ENCODE results near the gene BCL6B.

BCL6B gene

DNA sequence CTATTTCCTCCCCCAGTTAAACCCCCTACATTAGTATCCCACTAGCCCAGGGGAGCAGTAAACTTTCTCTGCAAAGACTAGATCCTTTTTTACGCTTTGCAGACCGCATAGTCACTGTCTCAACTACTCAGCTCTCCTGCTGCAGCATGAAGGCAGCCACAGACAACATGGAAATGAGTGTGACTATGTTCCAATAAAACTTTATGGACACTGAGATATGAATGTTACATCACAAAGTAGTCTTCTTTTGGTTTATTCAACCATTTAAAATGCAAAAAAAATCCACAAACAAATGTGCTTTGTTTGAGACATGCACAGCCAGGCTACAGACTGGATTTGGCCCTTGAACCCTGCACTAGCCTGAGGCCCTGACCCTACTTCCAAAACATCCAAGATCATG lies 12.3 kb upstream of the BCL6B start:
- peak overlapping the region in 1 of 2 donors; percentile 89 for H3K9ac ChIP-seq (ENCODE audit: low read depth in 1 of 2, low read length in 2 of 2)

DNA sequence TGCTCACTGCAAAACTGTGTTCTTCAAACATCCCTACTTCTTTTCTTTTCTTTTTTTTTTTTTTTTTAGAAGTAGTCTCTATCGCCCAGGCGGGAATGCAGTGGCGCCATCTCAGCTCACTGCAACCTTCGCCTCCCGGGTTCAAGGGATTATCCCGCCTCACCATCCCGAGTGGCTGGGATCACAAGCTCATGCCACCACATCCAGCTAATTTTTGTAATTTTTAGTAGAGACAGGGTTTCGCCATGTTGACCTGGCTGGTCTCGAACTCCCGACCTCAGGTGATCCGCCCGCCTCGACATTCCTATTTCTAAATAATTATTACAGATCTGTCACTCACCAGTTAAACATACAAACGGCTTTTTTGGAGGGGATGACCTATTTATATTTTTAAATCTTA lies 11.4 kb upstream of the BCL6B start:
- Histone ChIP-seq H3K36me3 (ENCODE audit: control insufficient read depth in 1 of 2, insufficient read depth in 2 of 2, low read length in 2 of 2) (peaks cover 0 to 4% of the 10 kb centered on the region in 2 donors), H3K4me1 (ENCODE audit: control insufficient read depth in 1 of 2, insufficient read depth in 2 of 2, low read length in 2 of 2) (peaks cover 30 to 39% of the 10 kb centered on the region in 2 donors), H3K27ac (ENCODE audit: low read depth, low read length) (no peak overlapping the region), H3K27me3 (ENCODE audit: control insufficient read depth in 1 of 2, insufficient read depth in 2 of 2, low read length in 2 of 2) (no peaks in the 10 kb centered on the region), H3K4me3 (ENCODE audit: low read depth in 1 of 2, low read length in 2 of 2) (peak overlapping the region; percentile 71 to 98), H3K9me3 (ENCODE audit: control insufficient read depth in 1 of 2, low read length in 2 of 2) (no peaks in the 10 kb centered on the region), H3K9ac (ENCODE audit: low read depth in 1 of 2, low read length in 2 of 2) (peak overlapping the region; percentile 79 to 89)

More for the DNA sequence above, 12.3 kb upstream of the BCL6B start:
- Histone ChIP-seq H3K4me3 (ENCODE audit: low read depth in 1 of 2, low read length in 2 of 2) (peak overlapping the region; percentile 71 to 98), H3K36me3 (ENCODE audit: control insufficient read depth in 1 of 2, insufficient read depth in 2 of 2, low read length in 2 of 2) (peaks cover 0 to 8% of the 10 kb centered on the region in 2 donors), H3K9me3 (ENCODE audit: control insufficient read depth in 1 of 2, low read length in 2 of 2) (no peaks in the 10 kb centered on the region), H3K27ac (ENCODE audit: low read depth, low read length) (no peak overlapping the region), H3K27me3 (ENCODE audit: control insufficient read depth in 1 of 2, insufficient read depth in 2 of 2, low read length in 2 of 2) (no peaks in the 10 kb centered on the region), H3K4me1 (ENCODE audit: control insufficient read depth in 1 of 2, insufficient read depth in 2 of 2, low read length in 2 of 2) (peaks cover 22 to 35% of the 10 kb centered on the region in 2 donors)

DNA sequence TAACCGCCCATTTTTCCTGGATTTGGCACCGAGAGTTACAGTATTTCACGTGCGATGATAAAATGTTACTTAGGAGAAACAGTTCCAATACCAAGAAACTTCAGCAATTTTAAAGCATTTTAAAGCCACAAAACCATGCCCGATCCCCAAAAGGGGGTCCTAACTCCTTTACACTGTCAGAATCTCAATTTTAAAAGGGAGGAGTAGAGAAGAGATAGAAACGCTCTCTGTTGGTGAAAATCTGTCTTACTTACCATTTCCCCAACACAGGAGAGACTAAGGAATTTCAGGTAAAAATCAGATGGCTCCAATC lies 11.0 kb upstream of the BCL6B start:
- Histone ChIP-seq H3K27ac (ENCODE audit: low read depth, low read length) (peak overlapping the region; percentile 97), H3K9me3 (ENCODE audit: control insufficient read depth in 1 of 2, low read length in 2 of 2) (no peaks in the 10 kb centered on the region), H3K4me3 (ENCODE audit: low read depth in 1 of 2, low read length in 2 of 2) (peak overlapping the region; percentile 71 to 98), H3K36me3 (ENCODE audit: control insufficient read depth in 1 of 2, insufficient read depth in 2 of 2, low read length in 2 of 2) (peaks cover 0 to 4% of the 10 kb centered on the region in 2 donors), H3K27me3 (ENCODE audit: control insufficient read depth in 1 of 2, insufficient read depth in 2 of 2, low read length in 2 of 2) (no peaks in the 10 kb centered on the region), H3K4me1 (ENCODE audit: control insufficient read depth in 1 of 2, insufficient read depth in 2 of 2, low read length in 2 of 2) (peaks cover 30 to 44% of the 10 kb centered on the region in 2 donors), H3K9ac (ENCODE audit: low read depth in 1 of 2, low read length in 2 of 2) (peak overlapping the region; percentile 79 to 89)

DNA sequence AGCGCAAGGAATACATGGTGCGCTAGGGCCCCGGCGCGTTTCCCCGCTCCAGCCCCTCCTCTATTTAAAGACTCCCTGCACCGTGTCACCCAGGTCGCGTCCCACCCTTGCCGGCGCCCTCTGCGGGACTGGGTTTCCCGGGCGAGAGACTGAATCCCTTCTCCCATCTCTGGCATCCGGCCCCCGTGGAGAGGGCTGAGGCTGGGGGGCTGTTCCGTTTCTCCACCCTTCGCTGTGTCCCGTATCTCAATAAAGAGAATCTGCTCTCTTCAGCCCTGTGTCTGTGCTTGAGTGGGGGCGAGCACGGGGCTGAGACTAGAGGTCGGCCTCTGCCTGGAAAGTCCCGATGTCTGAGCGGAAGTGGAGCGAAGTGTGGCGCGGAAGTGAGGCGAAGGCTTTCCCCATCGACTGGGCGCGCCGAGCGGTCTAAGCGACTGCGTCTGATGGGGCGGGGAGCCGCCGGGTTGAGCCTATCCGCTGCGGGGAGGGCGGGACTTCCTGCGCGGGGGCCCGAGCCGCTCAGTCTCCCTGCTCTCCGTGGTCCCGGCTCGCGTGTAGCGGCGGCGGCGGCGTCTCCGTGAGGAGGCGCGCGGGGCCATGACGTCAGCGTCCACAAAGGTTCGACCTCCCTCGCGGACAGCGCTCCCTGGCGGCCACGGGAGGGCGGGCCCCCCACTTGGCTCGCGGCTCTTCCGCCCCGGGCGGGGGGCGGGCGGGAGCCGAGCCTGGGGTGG lies 8.4 kb upstream of the BCL6B start:
- peak overlapping the region; percentile 71 to 98 for H3K4me3 ChIP-seq (ENCODE audit: low read depth in 1 of 2, low read length in 2 of 2)
- H3K4me1 ChIP-seq (ENCODE audit: control insufficient read depth in 1 of 2, insufficient read depth in 2 of 2, low read length in 2 of 2), result peaks cover 41 to 49% of the 10 kb centered on the region in 2 donors
- no peaks in the 10 kb centered on the region for H3K9me3 ChIP-seq (ENCODE audit: control insufficient read depth in 1 of 2, low read length in 2 of 2)
- H3K27me3 ChIP-seq (ENCODE audit: control insufficient read depth in 1 of 2, insufficient read depth in 2 of 2, low read length in 2 of 2), result no peaks in the 10 kb centered on the region
- peak overlapping the region; percentile 97 for H3K27ac ChIP-seq (ENCODE audit: low read depth, low read length)
- peaks cover 0 to 9% of the 10 kb centered on the region in 2 donors for H3K36me3 ChIP-seq (ENCODE audit: control insufficient read depth in 1 of 2, insufficient read depth in 2 of 2, low read length in 2 of 2)
- H3K9ac ChIP-seq (ENCODE audit: low read depth in 1 of 2, low read length in 2 of 2), result peak overlapping the region; percentile 79 to 89

DNA sequence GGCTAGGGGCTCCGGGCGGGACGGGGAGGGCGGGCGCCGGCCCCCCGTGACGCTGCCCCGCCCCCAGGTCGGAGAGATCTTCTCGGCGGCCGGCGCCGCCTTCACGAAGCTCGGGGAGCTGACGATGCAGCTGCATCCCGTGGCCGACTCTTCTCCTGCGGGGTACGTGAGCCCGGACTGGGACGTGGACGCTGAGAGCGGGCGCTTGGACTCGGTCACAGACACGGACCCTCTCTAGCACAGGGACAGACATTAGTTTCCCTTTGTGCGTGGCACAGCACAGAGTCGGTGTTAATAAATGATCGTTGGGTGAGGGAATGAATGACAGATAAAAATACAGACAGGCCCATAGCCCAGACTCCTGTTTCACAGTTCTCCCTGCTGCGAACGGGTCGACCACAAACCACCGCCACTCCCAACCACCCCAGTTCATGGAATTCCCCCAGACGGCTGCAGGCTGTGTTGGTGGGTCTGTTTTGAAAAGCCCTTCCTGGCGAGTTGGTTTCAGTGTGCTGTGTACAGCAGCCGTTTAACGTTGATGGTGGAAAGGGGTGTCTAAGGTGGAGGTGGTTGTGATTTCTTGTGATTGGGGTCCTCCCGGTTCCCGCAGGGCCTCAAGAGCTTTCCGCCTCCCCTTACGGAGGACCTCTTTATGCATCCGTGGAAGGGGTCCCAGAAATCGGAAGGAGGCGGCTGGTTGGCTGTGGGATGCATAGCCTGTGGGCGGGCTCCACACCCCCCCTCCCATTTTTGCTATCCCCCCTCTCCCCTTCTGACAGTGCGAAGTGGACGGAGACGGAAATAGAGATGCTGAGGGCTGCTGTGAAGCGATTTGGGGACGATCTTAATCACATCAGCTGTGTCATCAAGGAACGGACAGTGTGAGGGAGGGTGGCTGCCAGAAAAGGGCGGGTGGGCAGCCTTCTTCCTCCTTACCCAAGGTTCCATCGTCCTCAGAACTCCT lies 7.6 kb upstream of the BCL6B start:
- H3K9me3 ChIP-seq (ENCODE audit: control insufficient read depth in 1 of 2, low read length in 2 of 2), result no peaks in the 10 kb centered on the region
- H3K4me3 ChIP-seq (ENCODE audit: low read depth in 1 of 2, low read length in 2 of 2), result peak overlapping the region; percentile 71
- peaks cover 0 to 5% of the 10 kb centered on the region in 2 donors for H3K36me3 ChIP-seq (ENCODE audit: control insufficient read depth in 1 of 2, insufficient read depth in 2 of 2, low read length in 2 of 2)
- peaks cover 33 to 42% of the 10 kb centered on the region in 2 donors for H3K4me1 ChIP-seq (ENCODE audit: control insufficient read depth in 1 of 2, insufficient read depth in 2 of 2, low read length in 2 of 2)
- peak overlapping the region; percentile 76 to 87 for H3K9ac ChIP-seq (ENCODE audit: low read depth in 1 of 2, low read length in 2 of 2)
- no peaks in the 10 kb centered on the region for H3K27me3 ChIP-seq (ENCODE audit: control insufficient read depth in 1 of 2, insufficient read depth in 2 of 2, low read length in 2 of 2)
- H3K27ac ChIP-seq (ENCODE audit: low read depth, low read length), result peak overlapping the region; percentile 97

DNA sequence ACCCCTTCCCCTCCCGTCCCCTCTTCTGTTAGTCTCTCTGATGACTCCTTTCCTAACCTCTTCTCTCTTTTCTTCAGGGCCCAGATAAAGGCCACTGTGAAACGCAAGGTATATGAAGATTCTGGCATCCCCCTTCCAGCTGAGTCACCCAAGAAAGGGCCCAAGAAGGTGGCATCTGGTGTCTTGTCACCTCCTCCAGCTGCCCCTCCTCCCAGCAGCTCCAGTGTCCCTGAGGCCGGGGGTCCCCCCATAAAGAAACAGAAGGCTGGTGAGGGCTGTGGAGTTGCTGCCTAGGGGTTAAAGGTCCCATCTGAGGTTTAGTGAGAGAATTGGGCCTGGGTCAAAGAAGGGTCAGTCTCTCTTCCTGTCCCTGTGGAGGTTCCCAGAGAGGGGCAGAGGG lies 6.4 kb upstream of the BCL6B start:
- H3K9me3 ChIP-seq (ENCODE audit: control insufficient read depth in 1 of 2, low read length in 2 of 2), result no peaks in the 10 kb centered on the region
- peaks cover 24 to 31% of the 10 kb centered on the region in 2 donors for H3K4me1 ChIP-seq (ENCODE audit: control insufficient read depth in 1 of 2, insufficient read depth in 2 of 2, low read length in 2 of 2)
- H3K9ac ChIP-seq (ENCODE audit: low read depth in 1 of 2, low read length in 2 of 2), result peak overlapping the region in 1 of 2 donors; percentile 76
- H3K27ac ChIP-seq (ENCODE audit: low read depth, low read length), result no peak overlapping the region
- H3K36me3 ChIP-seq (ENCODE audit: control insufficient read depth in 1 of 2, insufficient read depth in 2 of 2, low read length in 2 of 2), result peaks cover 0 to 5% of the 10 kb centered on the region in 2 donors
- no peak overlapping the region for H3K4me3 ChIP-seq (ENCODE audit: low read depth in 1 of 2, low read length in 2 of 2)
- H3K27me3 ChIP-seq (ENCODE audit: control insufficient read depth in 1 of 2, insufficient read depth in 2 of 2, low read length in 2 of 2), result no peaks in the 10 kb centered on the region

DNA sequence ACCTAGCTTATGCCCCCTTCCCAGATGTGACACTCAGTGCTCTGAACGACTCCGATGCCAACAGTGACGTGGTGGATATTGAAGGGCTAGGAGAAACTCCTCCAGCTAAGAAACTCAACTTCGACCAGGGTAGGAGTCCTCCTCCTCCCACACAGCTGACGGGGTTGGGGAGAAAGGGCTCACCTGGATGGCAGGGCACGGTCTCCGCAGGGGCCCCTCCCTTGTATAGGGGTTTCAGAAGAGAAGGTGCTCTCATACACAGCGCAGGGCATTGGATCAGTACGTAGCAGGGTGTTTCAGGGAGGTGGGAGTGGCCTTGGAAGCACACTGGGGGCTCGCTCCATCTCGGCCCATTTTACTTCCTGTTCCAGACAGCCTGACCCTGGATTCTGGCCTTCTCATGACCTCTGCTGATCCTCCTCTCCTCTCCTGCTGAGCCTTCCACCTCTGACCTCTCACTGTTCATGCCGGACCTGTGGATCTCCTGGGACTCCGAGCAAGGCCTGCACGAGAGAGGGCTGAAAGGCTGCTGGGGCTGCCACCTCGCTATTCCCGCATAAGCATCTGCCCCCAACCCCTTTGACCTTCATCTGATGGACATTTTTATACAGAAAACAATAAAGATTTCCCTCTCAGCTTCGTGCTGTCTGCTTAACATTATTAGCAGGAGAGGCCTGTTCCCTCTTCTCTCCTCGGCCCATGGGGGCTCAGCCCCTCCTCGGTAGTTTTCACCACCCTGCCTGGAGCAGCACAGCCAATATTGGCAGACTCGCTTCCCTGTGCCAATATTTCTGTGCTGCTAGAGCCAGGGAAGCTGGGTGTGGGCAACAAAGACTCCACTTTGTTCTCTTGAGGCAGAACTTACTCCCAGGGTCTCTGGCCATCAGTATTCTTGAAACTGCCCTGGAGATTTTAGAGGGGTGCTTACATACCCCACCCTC lies 5.7 kb upstream of the BCL6B start:
- Histone ChIP-seq H3K4me3 (ENCODE audit: low read depth in 1 of 2, low read length in 2 of 2) (peak overlapping the region in 1 of 2 donors; percentile 30), H3K9ac (ENCODE audit: low read depth in 1 of 2, low read length in 2 of 2) (peak overlapping the region in 1 of 2 donors; percentile 57), H3K4me1 (ENCODE audit: control insufficient read depth in 1 of 2, insufficient read depth in 2 of 2, low read length in 2 of 2) (peaks cover 30 to 35% of the 10 kb centered on the region in 2 donors)

DNA sequence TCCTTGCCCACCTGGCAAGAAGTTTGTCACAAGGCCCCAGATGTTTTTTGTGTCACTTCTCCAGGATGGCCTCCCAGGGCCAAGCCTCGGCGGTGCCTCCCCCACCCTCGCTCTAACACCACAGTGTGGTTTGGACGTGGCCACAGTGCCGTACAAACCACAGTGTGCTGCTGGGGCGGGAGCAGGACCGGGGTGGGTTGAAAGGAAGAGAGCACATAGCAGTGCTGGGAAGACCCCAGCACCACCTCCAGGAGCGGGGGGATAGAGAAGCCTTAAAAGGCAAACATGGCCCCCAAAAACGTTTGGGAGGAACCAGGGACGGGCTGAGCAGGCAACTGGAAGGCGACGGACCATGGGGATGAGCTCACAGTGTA lies 5.0 kb upstream of the BCL6B start:
- H3K9ac ChIP-seq (ENCODE audit: low read depth in 1 of 2, low read length in 2 of 2), result peak overlapping the region in 1 of 2 donors; percentile 57
- H3K27ac ChIP-seq (ENCODE audit: low read depth, low read length), result peak overlapping the region; percentile 62
- H3K4me1 ChIP-seq (ENCODE audit: control insufficient read depth in 1 of 2, insufficient read depth in 2 of 2, low read length in 2 of 2), result peaks cover 36 to 40% of the 10 kb centered on the region in 2 donors
- H3K9me3 ChIP-seq (ENCODE audit: control insufficient read depth in 1 of 2, low read length in 2 of 2), result no peaks in the 10 kb centered on the region
- peaks cover 0 to 5% of the 10 kb centered on the region in 2 donors for H3K36me3 ChIP-seq (ENCODE audit: control insufficient read depth in 1 of 2, insufficient read depth in 2 of 2, low read length in 2 of 2)
- peak overlapping the region in 1 of 2 donors; percentile 30 for H3K4me3 ChIP-seq (ENCODE audit: low read depth in 1 of 2, low read length in 2 of 2)
- no peaks in the 10 kb centered on the region for H3K27me3 ChIP-seq (ENCODE audit: control insufficient read depth in 1 of 2, insufficient read depth in 2 of 2, low read length in 2 of 2)

More for the DNA sequence above, 5.7 kb upstream of the BCL6B start:
- Histone ChIP-seq H3K36me3 (ENCODE audit: control insufficient read depth in 1 of 2, insufficient read depth in 2 of 2, low read length in 2 of 2) (peaks cover 0 to 5% of the 10 kb centered on the region in 2 donors), H3K27me3 (ENCODE audit: control insufficient read depth in 1 of 2, insufficient read depth in 2 of 2, low read length in 2 of 2) (no peaks in the 10 kb centered on the region), H3K27ac (ENCODE audit: low read depth, low read length) (no peak overlapping the region), H3K9me3 (ENCODE audit: control insufficient read depth in 1 of 2, low read length in 2 of 2) (no peaks in the 10 kb centered on the region)

DNA sequence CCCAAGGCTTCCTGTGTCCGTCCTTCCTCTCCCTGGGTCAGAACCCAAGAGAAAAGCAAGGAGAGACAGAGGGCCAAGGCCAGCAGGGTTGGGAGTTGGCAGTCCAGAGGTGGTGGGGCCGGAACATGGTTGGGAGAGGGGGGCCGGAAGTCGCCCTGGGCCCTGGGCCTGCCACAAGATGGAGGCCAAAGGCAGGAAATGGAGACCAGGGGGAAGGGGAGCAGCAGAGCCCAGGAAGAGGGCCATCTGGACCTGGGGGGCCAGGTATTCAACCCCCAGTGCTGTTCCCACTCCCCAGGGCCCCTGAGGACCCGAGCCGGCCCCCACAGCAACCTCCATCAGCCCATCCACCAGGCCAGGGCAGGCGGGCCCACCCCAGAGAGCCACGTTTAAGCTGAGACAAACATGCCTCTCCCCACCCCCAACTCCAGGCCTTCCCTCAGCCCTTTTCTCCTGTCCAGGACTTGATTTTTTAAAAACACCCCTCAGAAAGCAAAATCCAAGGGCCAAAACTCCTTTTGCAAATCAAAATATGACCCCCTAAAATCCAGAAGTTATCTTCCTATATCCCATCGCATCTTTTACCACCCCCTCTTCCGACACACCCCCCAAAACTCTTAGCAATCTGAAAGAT lies 4.4 kb upstream of the BCL6B start:
- Histone ChIP-seq H3K9ac (ENCODE audit: low read depth in 1 of 2, low read length in 2 of 2) (peak overlapping the region in 1 of 2 donors; percentile 57), H3K27me3 (ENCODE audit: control insufficient read depth in 1 of 2, insufficient read depth in 2 of 2, low read length in 2 of 2) (no peaks in the 10 kb centered on the region), H3K9me3 (ENCODE audit: control insufficient read depth in 1 of 2, low read length in 2 of 2) (no peaks in the 10 kb centered on the region), H3K36me3 (ENCODE audit: control insufficient read depth in 1 of 2, insufficient read depth in 2 of 2, low read length in 2 of 2) (peaks cover 0 to 5% of the 10 kb centered on the region in 2 donors), H3K4me3 (ENCODE audit: low read depth in 1 of 2, low read length in 2 of 2) (peak overlapping the region; percentile 48 to 59), H3K4me1 (ENCODE audit: control insufficient read depth in 1 of 2, insufficient read depth in 2 of 2, low read length in 2 of 2) (peaks cover 36 to 42% of the 10 kb centered on the region in 2 donors), H3K27ac (ENCODE audit: low read depth, low read length) (peak overlapping the region; percentile 62)
